PC-9 (cell line): ENCODE data around the gene SIK1.
"Not testable (repeated sequence)": the region's sequence is repeated elsewhere in the genome, so short reads cannot be mapped to it uniquely, and the experiment has no call there.

Experiments used
- EZH2 ChIP-seq: fragments of 200-600 bp; sonication (generic); IDR thresholded peaks from 2 replicates; pipeline ENCODE4 v1.8.0; 2017; ENCODE audit warnings: antibody characterized with exemption, low read depth
- TF ChIP-seq, protein P1 (sequence below): fragments of 200-600 bp; sonication (generic); conservative IDR thresholded peaks from 2 replicates; pipeline ENCODE4 v1.6.1; 2017; ENCODE audit warnings: mixed run types, antibody characterized with exemption, mild to moderate bottlenecking, moderate library complexity

DNA sequence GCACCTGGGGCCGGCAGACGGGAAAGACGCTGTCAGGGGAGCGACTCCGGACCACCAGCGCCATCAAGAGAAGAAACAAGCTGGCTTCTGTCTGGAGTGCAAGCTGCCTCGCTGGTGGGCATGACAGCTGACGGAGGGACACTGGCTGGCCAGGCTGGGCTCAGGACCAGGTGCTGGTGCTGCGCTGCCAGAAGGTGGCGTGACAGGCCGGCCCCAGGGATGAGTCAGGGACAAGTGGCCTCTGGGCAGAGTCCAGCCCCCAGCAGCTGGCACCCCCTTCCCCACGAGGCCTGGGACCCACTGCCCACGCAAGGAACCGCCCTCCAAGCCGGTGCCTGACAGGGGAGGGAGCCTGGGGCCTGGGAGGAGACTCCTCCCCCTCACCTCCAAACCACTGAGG lies 7.5 kb downstream of the SIK1 start:
- TF ChIP-seq, protein P1, sequence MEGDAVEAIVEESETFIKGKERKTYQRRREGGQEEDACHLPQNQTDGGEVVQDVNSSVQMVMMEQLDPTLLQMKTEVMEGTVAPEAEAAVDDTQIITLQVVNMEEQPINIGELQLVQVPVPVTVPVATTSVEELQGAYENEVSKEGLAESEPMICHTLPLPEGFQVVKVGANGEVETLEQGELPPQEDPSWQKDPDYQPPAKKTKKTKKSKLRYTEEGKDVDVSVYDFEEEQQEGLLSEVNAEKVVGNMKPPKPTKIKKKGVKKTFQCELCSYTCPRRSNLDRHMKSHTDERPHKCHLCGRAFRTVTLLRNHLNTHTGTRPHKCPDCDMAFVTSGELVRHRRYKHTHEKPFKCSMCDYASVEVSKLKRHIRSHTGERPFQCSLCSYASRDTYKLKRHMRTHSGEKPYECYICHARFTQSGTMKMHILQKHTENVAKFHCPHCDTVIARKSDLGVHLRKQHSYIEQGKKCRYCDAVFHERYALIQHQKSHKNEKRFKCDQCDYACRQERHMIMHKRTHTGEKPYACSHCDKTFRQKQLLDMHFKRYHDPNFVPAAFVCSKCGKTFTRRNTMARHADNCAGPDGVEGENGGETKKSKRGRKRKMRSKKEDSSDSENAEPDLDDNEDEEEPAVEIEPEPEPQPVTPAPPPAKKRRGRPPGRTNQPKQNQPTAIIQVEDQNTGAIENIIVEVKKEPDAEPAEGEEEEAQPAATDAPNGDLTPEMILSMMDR: not testable (repeated sequence)
- TF ChIP-seq EZH2: not testable (repeated sequence)
